HG02610 (cell line): ENCODE measurements around the gene SMCO4.
A peak's percentile ranks its signal among the peaks of the same experiment; 100 is the strongest.

Experiments used
- ATAC-seq: cut with Tn5 transposase; IDR thresholded peaks from one replicate; pipeline ENCODE4 v1.9.1; 2021; ENCODE audit warnings: mild to moderate bottlenecking, moderate library complexity; ENCODE audit not compliant: unreplicated experiment

The SMCO4 gene

GRCh38 chr11:93560199-93560932 is 17.2 kb upstream of the SMCO4 start:
- ATAC-seq = no peak

- no peak for ATAC-seq
Observed at GRCh38 chr11:93559681-93560080, 16.5 kb upstream of the SMCO4 start.

DNA sequence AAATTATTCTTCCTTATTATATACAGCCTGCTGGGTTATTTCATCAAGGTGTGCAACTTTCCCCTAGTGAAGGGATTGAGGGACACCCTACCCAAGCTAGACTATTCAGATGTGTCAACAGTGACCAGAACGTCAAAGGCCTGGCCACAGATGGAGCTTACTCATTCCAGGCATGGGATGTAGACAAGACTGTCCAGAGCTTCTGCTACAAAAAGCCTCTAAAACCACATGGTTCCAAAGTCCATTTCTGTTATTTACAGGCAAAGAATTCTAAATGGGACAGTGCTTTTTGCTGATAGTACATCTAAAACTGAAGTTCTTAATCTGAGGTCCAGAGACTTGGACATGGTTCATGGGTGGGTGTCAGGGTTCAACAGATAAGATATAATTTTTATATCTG is 9.7 kb upstream of the SMCO4 start:
- ATAC-seq = no peak

DNA sequence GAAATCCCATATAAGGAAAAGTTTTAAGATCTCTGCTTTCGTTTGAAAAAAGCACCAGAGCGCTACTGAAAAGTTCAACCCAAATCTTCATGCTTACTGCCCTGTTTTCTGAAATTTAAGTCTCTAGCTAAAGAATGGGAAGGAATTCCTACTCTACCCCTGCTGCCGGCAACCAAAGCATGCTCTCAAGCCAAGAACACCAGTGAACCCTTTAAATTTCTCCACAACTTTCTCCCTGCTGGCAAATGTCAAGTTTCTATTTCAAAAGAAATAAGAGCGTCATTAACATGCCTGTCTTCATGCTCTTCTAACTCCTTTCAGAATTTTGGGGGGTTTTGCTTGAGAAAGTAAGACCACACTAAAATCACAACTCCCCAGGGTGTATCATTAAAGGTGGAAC is 6.8 kb upstream of the SMCO4 start:
- no peak for ATAC-seq

- ATAC-seq = no peak
Observed at GRCh38 chr11:93548679-93549319, 5.6 kb upstream of the SMCO4 start.

DNA sequence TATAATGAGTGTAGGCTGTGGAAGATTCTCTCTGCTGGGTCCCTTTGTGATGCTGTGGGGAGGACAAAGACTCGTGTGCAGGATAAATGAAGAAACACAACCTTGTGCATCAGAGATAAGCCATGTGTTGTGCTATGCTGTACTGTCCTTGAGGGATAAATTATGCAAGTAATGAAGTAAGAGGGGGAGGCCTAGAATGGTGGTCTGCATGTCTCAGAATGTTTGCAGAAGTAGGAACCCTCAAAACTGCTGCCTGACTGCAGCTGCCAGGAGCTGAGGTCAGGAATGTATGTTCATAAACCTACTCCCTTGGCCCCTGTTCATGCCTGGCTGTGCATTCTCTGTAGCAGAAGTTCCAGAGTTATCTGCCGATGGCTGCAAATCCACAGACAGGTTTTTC is 4.6 kb upstream of the SMCO4 start:
- ATAC-seq = no peak

GRCh38 chr11:93547028-93547427 is 3.8 kb upstream of the SMCO4 start:
- ATAC-seq = no peak

GRCh38 chr11:93545566-93545965 is 2.4 kb upstream of the SMCO4 start:
- ATAC-seq = no peak

- peak; percentile 30 for ATAC-seq
Observed at GRCh38 chr11:93542811-93543229, 371 bp downstream of the SMCO4 start.

GRCh38 chr11:93541884-93542810 is 1.0 kb downstream of the SMCO4 start:
- peak; percentile 51 for ATAC-seq

GRCh38 chr11:93540896-93541553 is 2.2 kb downstream of the SMCO4 start:
- ATAC-seq = no peak

DNA sequence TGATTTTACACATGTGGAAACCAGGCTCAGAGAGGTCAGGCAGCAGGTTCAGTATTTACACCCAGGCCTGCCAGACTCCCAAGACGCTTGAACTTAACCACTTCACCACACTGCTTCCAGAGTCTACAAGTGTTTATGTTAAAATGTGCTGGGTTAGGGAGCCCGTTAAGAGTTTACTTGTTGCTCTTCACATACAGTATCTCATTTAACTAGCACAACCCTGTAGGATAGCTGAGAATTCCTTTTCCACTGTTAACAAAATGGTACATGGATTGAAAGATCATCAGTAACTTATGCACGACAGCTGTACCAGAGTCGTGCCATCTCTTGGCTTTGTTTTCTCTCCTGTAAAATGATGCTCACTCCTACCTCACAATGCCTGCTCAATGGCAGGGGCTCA is 2.9 kb downstream of the SMCO4 start:
- no peak for ATAC-seq

DNA sequence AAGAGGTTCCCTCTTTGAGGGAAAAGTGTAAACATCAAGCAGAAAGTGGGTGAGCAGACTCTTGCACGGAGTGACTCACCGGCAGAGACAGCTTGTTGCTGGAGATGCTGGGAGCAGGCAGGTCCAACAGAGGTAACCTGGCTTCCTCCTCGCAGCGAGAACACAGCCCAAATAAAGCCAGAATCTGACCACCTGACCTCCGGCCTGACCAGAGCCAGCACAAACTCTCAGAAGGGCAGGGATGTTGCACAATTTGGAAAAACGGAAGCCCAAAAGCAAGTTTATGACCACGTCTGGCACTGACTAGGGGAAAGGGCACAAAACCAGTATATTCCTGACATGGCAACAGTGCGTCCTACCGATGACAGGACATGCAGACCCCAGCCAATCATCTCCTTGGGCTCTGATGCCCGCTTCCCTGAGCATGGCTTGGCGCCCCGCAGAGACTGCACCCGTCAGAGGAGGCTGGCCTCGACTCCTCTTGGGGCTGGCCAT is 5.4 kb downstream of the SMCO4 start:
- no peak for ATAC-seq

GRCh38 chr11:93537049-93537448 is 6.1 kb downstream of the SMCO4 start:
- no peak for ATAC-seq

DNA sequence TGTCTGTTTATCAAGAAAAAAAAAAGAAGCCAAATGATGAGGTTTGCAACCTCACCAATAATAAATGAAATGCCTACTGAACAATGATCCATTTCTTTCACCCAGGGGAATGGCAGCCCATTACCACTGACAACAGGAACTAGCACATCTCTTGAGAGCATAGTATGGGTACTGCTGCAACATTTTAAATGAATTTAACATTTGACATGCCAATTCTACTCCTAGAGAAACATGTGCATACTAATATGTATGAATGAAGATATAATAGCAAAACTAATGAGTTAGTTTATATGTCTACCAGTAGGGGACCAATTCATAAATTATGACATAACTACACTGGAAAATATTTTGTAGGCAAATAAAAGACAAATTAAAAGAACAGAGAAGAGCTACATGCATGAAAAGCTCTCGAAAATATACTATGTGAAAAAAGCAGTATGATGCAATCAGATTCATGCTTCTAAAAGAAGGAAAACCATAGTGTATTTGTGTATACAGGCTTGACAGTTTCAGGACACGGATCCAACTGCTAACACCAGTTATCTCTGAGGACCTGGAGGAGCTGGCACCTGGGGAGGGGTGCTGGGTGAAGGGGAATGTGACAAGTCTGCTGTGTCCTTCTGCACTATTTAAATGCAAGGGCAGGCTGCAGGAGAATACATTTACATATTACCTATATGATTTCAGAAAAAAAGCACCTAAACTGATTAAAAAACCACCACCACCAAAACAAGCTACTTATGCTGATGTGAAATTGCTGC is 6.9 kb downstream of the SMCO4 start:
- no peak for ATAC-seq

GRCh38 chr11:93535578-93535977 is 7.6 kb downstream of the SMCO4 start:
- ATAC-seq = peak; percentile 35

DNA sequence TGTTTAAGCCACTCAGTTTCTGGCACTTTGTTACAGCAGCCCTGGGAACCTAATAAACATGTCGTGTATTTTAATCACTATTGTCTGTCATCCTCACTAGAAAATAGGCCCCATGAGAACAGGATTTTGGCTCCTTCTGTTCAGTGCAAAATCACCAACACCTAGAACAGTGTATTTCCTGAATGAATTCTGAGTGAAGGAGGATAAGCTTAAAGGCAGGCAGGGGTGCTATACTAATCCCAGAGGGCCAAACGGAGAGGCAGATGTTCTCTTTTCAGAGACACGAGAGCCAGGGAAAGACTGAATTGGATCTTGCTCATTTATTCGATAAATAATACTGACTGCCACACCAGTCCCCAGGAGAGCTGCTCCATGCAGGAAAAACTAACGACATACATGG is 10.4 kb downstream of the SMCO4 start:
- ATAC-seq = no peak

DNA sequence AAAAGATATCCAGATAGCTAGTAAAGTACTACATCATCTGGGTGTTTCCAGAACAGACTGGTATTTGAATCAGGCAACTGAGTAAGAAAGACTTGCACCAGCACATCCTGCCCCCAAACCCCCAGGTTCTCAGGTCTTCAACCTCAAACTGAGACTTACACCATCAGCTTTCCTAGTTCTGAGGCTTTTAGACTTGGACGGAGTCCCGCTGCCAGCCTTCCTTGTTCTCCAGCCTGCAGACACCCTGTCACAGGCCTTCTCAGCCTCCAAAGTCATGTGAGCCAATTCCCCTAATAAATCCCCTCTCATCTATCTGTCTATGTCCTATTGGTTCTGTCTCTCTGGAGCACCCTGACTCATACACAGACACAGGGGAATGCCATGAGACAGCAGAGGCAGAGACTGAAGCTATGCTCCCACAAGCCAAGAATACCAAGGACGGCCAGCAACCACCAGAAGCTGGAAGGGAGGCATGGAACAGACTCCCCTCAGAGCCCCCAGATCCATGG is 10.9 kb downstream of the SMCO4 start:
- ATAC-seq = peak; percentile 59

- ATAC-seq = no peak
Observed at GRCh38 chr11:93530468-93530826, 12.7 kb downstream of the SMCO4 start.
